Measurements from ENCODE around the gene CCT6B.

The CCT6B gene

DNA sequence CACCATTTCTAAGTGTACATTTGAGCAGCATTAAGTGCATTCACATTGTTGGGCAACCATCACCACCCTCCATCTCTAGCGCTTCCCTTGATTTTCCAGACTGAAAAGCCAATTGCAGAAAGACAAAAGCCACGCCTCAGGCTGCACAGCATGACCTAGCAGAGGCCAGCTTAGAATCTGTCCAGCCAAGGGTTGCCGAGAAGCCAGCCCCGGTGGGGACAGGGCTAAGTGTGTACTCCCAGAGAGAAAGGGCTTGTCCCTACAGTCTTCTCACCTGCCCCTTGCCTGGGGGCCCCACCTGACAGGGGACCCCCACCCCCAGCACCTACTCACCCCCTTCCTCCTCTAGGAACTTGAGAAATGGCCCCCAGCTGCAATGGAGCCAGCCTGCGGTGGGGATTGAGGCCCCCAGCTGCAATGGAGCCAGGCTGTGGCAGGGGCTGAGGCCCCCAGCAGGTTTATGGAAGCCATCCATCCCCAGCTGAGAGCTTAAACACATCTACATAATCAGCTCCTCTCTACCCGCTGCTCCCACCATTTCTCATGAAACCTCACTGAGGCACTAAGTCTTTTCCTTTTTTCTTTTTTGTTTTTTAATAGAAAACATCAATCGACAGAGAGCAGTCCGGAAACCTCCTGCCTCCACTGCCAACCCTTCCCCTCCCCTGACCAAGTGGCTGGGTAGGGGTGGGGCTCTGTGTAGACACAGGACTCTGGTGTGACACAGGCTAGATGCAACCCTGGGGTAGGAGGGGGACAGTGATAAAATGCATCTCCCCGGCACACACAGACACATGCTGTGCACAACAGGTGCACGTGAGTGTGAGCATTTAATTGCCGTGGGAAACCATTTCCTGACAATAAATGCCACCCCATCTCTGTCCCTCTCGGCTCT is 77.9 kb downstream of the CCT6B start:
- DNase-seq (ENCODE audit: low read depth): no peak

DNA sequence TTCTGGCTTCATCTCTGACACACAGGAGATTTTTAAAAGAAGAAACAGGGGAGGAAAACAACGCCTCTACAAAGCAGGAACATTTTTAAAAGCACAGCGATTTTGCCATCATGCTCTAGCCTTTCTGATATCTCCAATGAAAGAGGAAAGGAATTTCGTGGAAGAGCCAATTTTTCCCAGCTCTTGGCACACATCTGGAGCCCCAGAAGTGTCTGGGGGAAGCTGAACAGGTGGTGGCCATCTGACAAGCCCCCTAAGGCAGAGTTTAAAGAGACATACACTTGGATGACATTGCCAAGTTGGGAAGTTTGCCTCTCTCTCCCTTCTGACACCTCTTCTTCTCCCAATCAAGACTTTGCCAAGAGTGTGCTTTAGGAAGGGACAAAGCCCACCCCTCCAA is 82.1 kb downstream of the CCT6B start:
- no peak for DNase-seq (ENCODE audit: low read depth)
